Kidney (tissue), 14 donors: ENCODE measurements around the gene DNAJA4. TPM values are rescaled to one million over a fixed set of nuclear protein-coding genes. Genes with fewer than 3 reads are reported as not detected.

Source experiments
- DNase-seq, 5 donors: peaks; one replicate each; pipeline ENCODE4 v3.0.0-alpha.2; 2013 to 2020
- FAIRE-seq: peaks from 2 replicates; lab custom pipeline; 2012; peaks lifted over from hg19 to GRCh38; lab: Jason Lieb, UNC
- H3K27ac ChIP-seq, 2 donors: one replicate each; pipeline ENCODE4 v1.7.0; 2013; ENCODE audit warnings: low read depth in 2 of 2, low read length in 2 of 2, inconsistent platforms in 1 of 2
- H3K27me3 ChIP-seq: one replicate; pipeline ENCODE4 v1.7.1; 2013; ENCODE audit warnings: low read length, inconsistent platforms; ENCODE audit not compliant: control insufficient read depth, insufficient read depth
- H3K36me3 ChIP-seq, 3 donors: one replicate each; pipeline versions ENCODE4 v1.7.0 to v1.7.1; 2013; ENCODE audit warnings: low read length in 3 of 3, control low read depth in 1 of 3, inconsistent platforms in 1 of 3; ENCODE audit not compliant: insufficient read depth in 3 of 3, control insufficient read depth in 2 of 3
- H3K4me1 ChIP-seq, 3 donors: one replicate each; pipeline versions ENCODE4 v1.7.0 to v1.7.1; 2013; ENCODE audit warnings: low read length in 3 of 3, inconsistent platforms in 1 of 3, low read depth in 1 of 3; ENCODE audit not compliant: control insufficient read depth in 2 of 3, insufficient read depth in 2 of 3
- H3K4me3 ChIP-seq, 3 donors: one replicate each; pipeline versions ENCODE4 v1.7.0 to v1.8.1; 2013; ENCODE audit warnings: low read length in 3 of 3, control low read depth in 1 of 3, inconsistent platforms in 1 of 3
- H3K9ac ChIP-seq, 3 donors: one replicate each; pipeline versions ENCODE4 v1.7.0 to v1.7.1; 2013; ENCODE audit warnings: low read length in 3 of 3, control low read depth in 1 of 3, inconsistent platforms in 1 of 3
- H3K9me3 ChIP-seq, 3 donors: one replicate each; pipeline versions ENCODE4 v1.7.0 to v1.7.1; 2013; ENCODE audit warnings: low read length in 3 of 3, control low read depth in 1 of 3, inconsistent platforms in 1 of 3; ENCODE audit not compliant: control insufficient read depth in 2 of 3, insufficient read depth in 1 of 3
- intact Hi-C: fragments of 100-400 bp; cut with DNase I; formaldehyde crosslinking; loops from one replicate; pipeline ENCODE4 v1.11.1; 2022
- polyA plus RNA-seq: library from polyadenylated mRNA; stranded (reverse); fragments of 350-450 nt; fragmentation: Illumina TruSeq; extraction: RNeasy Lipid Tissue Mini Kit (QIAGEN cat#74804); gene quantifications from one replicate; pipeline ENCODE4 v1.2.3, GENCODE V29; 2014; ENCODE audit warnings: low read depth, low replicate concordance; ENCODE audit not compliant: insufficient read depth
- total RNA-seq: library from RNA; stranded (reverse); fragmentation: NEBNext Ultra II Directional; extraction: Animal tissue kit (Norgen Biotek cat#: 25700); gene quantifications from one replicate; pipeline ENCODE4 v1.2.1, GENCODE V29; 2021
- TF ChIP-seq, protein P1 (sequence below): IDR thresholded peaks from 3 replicates; pipeline ENCODE4 v1.5.1; 2012; ENCODE audit warnings: mild to moderate bottlenecking, moderate library complexity, borderline replicate concordance; ENCODE audit not compliant: insufficient read depth; ENCODE audit errors: extremely low read depth
- donor health status: control.
- donor health status: control.
- donor health status: control.
- donor health status: control.
- donor health status: control.
- donor health status: DM: yes; HTN: yes; CAD: no.
- donor health status: Normal renal cell carcinoma (clear cell type).

DNAJA4 gene
- total and polyA plus RNA-seq, 2 donors from 2014 or later = 19.9 to 31.1 TPM

DNA sequence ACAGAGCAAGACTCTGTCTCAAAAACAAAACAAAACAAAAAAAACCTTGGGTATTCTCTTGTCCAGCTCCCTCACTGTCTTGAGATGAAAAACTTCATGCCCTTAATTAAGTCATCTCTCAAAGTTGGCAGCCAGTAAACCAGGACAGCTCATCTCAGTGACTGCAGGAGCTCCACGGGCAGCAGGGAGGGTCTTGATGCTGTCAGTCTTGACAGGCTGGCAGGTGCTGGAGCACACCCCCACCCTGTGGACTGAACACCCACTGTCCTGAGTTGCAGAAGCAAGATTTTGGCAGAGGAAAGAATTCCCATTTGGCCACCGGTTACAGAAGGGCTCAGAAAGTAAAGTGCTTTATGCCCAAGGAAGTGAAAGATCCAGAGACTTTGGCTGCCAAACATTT lies 8.0 kb downstream of the DNAJA4 start:
- Histone ChIP-seq H3K4me1 (no peaks in the 10 kb centered on the region), H3K4me3 (no peak overlapping the region), H3K27ac (no peak overlapping the region), H3K27me3 (no peaks in the 10 kb centered on the region), H3K36me3 (peaks cover 0 to 15% (median 4%) of the 10 kb centered on the region in 3 donors), H3K9me3 (no peaks in the 10 kb centered on the region), H3K9ac (no peak overlapping the region)
- intact Hi-C loops = no loop called here
- FAIRE-seq (no peak), DNase-seq (no peak)
- TF ChIP-seq, protein P1, sequence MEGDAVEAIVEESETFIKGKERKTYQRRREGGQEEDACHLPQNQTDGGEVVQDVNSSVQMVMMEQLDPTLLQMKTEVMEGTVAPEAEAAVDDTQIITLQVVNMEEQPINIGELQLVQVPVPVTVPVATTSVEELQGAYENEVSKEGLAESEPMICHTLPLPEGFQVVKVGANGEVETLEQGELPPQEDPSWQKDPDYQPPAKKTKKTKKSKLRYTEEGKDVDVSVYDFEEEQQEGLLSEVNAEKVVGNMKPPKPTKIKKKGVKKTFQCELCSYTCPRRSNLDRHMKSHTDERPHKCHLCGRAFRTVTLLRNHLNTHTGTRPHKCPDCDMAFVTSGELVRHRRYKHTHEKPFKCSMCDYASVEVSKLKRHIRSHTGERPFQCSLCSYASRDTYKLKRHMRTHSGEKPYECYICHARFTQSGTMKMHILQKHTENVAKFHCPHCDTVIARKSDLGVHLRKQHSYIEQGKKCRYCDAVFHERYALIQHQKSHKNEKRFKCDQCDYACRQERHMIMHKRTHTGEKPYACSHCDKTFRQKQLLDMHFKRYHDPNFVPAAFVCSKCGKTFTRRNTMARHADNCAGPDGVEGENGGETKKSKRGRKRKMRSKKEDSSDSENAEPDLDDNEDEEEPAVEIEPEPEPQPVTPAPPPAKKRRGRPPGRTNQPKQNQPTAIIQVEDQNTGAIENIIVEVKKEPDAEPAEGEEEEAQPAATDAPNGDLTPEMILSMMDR = no peak

DNA sequence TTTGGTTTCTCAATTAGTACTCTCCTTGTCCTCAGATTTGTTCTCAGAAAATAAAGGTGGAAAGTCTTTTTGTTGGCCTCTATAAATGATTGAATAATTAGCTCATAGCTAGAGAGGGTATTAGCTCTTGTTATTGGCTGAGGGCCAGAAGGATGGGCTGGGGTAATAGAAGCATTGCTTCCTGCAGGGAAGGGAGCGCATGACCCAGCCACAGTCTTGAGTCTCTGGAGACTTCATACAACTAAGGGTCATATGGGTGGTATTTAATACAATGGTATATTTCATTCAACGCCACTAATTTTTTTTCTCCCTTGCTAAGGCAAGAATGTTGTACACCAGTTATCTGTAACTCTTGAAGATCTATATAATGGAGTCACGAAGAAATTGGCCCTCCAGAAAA lies 8.4 kb downstream of the DNAJA4 start:
- intact Hi-C loops = no loop called here
- Histone ChIP-seq H3K36me3 (peaks cover 0 to 15% (median 4%) of the 10 kb centered on the region in 3 donors), H3K4me3 (no peak overlapping the region), H3K27me3 (no peaks in the 10 kb centered on the region), H3K4me1 (no peaks in the 10 kb centered on the region), H3K9me3 (no peaks in the 10 kb centered on the region), H3K27ac (no peak overlapping the region), H3K9ac (no peak overlapping the region)
- FAIRE-seq (no peak), DNase-seq (no peak)
- TF ChIP-seq, protein P1 = no peak

DNA sequence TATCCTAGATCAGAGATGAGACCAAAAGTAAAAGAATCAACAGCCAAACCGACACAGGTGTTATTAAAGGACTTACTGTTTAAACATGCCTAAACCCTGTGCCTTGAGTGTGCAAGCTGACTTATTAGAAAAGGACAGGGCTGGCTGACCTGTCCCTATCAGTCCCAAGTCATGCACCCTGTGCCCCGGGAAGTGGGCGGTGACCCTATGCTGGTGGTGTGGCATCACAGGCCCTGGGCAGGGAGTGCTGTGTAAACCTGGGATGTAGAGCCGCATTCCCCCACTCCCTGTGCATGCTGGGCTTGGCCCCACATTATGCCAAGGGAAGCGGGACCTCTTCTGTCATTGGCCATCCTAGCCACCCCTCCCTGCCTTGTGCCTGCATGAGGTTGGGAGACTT lies 10.6 kb downstream of the DNAJA4 start:
- peaks cover 0 to 15% (median 15%) of the 10 kb centered on the region in 3 donors for H3K36me3 ChIP-seq
- intact Hi-C loops = no loop called here
- DNase-seq = no peak
- no peak overlapping the region for H3K27ac ChIP-seq
- TF ChIP-seq, protein P1 = no peak
- no peak overlapping the region for H3K4me3 ChIP-seq
- FAIRE-seq = no peak
- H3K9ac ChIP-seq = no peak overlapping the region
- no peaks in the 10 kb centered on the region for H3K9me3 ChIP-seq
- no peaks in the 10 kb centered on the region for H3K4me1 ChIP-seq
- H3K27me3 ChIP-seq = no peaks in the 10 kb centered on the region
